Measurements from ENCODE around the gene HOXA1.

HOXA1 gene

GRCh38 chr7:27104341-27105058, 8.7 kb upstream of the HOXA1 start:
- no peak for DNase-seq

- no peak for DNase-seq
Measured at GRCh38 chr7:27103489-27104226, 7.9 kb upstream of the HOXA1 start.

- no peak for DNase-seq
Measured at GRCh38 chr7:27102581-27103442, 7.0 kb upstream of the HOXA1 start, which contains the start of gene HOXA2. TSS of gene HOXA2 (minus strand) at chr7:27102683. CDS start at chr7:27102500, 183 bp downstream.

DNA sequence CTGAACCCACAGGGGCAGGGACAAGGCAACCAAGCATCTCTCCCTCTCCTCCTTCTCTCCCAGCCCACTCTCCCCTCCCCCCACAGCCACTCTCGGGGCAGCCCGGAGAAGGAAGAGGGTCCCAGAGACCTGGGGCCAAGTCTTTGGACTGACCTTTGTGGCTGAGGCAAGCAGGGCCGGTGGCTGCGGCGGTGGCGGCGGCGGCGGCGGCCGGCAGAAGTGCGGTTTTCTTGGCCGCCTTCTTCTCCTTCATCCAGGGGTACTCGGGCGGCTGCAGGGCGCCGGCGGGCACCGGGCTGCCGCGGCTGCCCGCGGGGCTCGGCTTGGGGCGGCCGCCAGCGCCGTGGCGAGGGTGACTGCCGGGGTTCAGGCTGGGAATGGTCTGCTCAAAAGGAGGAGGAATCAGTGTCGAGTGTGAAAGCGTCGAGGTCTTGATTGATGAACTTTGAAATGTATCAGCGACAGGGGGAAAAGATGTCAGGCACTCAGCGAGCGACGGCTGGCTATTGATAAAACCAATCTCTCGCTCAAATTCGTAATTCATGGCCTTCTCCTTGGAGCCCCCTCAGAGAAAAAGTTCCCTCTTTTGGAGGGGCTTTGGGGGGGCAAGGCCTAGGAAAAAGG, 6.3 kb upstream of the HOXA1 start:
- no peak for DNase-seq

DNA sequence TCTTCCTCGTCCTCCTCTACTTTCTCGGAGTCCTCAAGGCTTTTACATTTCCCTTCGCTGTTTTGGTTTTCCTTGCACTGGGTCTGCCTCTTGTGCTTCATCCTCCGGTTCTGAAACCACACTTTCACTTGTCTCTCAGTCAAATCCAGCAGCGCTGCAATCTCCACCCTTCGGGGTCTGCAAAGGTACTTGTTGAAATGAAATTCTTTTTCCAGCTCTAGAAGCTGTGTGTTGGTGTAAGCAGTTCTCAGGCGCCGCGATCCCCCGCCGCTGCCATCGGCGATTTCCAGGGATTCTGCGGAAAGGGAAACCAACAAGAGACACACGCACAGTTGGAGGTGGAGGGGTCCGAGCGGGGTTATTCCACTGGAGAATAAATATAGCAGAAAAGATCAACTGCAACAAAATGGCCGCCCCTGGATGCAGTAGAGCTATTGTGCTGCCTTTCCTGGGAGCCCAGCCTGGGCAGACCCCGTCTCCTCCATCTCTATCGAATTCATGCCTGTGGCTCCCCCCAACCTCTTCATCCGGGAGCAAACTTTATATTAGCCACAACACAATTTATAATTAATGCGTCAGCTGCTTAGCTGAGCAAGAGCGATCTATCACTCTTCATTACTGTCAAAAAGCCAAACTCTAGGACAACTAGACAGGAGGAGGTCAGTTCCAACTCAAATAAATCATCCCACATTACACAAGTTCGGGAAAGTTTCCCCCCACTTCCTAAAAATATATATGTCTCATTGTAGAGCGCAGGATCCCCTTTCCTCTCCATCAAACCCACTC, 5.6 kb upstream of the HOXA1 start:
- no peak for DNase-seq

GRCh38 chr7:27100694-27101170, 4.9 kb upstream of the HOXA1 start:
- DNase-seq, result no peak

DNA sequence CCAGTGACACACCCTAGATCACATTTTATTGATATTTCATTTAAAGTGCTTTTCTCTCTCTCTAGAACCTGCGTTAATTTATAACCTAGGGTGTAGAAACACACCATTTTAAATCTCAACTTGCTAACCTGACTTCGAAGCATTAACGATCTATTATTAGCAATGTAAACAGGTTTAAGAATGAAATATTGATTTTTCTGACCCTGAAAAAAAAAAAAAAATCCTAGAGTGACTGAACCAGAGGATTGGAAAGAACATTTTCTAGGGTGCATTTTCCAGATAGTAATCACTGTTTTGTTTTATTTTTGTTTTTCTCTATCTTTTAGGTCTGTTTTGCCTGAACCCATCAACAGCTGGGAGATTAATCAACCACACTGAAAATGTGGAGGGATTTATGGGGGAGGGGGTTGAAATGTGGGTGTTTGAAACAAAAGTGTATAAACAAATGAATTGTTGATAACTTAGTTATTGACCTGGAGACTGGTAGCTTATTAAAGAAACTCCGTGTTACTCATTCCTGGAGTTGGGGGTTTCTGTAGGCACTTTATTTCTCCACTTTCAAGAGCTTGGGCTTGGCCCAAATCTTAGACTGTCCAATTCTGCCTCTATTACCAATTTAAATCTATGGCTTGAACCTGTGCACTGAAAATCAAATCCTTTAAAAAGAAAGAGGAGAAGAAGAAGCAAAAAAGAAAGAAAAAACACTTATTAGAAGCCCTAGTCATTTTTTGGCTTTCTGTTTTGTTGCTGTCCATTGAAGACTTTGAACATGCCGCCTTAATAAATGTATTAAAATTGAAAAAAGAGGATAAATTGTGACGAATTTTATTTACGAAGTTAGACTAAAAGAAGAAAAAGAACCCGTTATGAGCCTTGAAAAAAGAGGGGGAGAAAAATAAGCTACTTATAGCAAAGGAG, 3.9 kb upstream of the HOXA1 start:
- no peak for DNase-seq

DNA sequence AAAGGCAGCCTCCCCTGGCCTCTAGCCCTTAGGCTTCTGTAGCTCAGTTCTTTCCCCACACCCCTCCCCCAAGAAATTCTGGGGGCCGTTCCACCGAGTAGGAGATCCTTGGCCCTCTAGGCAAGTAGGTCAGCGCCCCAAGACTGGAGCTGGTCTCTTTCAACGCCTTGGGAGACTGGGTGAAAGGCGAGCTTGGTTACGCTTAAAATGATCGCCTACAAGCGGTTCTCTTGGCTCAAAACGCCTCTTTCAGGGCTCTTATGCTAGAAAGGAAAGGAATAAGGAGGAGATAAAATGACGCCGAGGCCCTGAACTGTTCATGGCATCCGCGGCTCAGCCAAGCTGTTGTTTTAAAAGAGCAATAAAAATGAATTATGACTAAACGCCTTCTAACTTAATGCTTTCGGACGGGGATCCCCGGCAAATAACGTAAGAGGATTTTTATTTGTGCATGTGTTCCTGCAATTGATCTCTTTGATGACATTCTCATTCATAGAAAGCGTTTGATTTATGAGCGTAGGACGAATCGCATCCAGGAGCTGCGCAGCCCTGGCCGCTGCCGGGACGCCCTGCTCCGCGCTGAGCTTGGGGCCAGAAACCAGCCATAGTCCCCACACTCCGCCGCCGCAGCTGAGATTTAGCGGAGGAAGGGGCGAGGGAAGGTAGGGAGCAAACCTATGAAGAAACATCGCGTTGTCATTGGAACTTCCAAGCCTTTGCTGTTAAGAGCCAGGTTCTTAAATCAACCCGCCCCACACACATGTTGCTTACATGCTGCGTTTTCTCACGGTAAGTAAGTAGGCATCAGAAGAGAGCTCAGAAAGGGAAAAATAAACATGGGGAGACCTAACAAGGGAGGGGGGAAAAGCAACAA, 3.0 kb upstream of the HOXA1 start:
- DNase-seq, result no peak

- no peak for DNase-seq
Measured at GRCh38 chr7:27097686-27098577, 2.1 kb upstream of the HOXA1 start.

DNA sequence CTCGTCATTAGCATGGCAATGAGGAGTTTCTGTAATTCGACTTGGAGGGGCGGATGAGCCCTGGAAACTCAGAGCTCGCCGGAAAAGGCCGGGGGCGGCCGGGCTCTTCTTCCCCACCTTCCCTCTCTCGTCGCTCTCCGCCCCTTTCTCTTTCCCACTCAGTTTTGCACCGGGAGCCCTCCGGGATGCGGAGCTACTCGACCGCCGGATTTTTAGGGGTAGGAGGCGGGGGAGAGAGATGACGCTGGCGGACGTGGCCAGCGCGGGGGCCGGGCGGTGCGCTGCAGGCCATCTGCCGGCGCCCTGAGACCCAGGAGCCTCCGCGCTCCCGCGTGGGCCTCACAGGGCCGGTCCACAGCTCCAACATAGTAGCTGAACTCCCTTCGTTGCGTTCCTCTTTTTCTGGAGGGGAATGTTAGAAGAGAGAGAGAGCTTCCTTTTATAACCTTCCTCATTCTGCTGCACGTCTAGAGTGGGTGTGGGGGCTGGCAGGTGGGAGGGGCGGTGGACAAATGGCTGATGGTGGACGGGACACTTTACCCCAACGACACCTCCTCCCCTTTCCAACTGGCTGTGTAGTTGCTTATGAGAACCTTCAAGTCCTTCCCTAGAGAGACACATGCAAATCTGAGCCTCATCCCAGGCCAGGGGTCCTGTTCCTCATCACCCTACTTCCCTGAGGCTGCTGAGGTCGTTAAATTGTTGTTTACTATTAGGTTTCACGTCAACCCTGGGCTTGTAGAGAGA, 1.1 kb upstream of the HOXA1 start:
- DNase-seq, result peak; percentile 24

DNA sequence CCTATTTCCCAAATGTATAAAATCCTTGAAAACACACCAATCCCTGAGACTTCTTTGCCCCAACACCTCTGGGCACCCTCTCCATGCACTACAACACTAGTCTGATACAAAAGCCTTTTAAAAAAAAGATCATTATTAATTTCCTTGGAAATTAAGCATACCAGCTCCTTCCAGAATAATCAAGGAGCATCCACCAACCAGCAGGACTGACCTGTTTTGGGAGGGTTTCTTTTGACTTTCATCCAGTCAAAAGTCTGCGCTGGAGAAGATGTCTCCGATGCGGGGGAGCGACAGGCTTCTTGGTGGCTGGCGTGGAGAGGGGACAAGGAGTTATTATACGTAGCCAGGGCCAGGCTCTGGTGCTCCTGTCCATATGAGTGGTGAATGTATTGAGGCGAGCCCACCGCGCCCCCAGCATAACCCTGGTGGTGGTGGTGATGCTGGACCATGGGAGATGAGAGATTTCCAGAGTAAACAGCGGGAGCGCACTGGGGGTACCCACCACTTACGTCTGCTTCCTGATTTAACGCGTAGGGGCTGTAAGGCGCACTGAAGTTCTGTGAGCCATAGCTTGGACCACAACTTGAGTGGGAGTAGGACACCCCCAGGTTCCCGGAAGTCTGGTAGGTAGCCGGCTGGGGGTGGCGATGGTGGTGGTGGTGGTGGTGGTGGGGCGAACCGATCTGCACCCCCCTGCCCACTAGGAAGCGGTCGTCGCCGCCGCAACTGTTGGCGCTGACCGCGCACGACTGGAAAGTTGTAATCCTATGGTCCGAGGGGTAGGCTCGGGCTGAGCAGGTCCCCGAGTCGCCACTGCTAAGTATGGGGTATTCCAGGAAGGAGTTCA, 527 bp downstream of the HOXA1 start:
- no peak for DNase-seq

DNA sequence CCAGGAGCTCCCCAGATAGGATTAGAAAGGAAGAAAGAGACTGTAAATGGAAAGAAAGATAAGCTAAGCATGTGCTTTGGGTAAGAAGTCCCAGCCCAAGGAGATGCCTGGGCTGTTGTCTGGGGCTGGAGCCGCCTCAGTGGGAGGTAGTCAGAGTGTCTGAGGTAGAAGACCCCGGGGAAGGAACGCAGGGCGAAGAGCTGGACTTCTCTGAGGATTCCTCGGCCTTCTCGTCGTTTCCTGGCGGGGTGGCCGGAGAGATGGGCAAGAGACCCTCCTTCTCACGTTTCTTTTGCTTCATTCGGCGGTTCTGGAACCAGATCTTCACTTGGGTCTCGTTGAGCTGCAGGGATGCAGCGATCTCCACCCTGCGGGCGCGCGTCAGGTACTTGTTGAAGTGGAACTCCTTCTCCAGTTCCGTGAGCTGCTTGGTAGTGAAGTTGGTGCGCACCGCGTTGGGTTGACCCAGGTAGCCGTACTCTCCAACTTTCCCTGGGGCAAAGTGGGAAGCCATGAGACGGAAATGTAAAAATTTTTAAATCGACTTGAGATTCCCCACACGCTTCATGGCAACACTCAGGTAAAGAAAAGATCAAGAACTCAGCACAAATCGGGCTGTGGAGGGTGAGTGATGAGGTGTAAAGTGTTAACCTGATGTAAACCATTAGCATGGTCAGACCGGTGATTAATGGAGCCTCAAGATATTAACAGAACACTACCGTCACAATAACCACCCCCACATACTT, 1.3 kb downstream of the HOXA1 start:
- DNase-seq, result no peak

DNA sequence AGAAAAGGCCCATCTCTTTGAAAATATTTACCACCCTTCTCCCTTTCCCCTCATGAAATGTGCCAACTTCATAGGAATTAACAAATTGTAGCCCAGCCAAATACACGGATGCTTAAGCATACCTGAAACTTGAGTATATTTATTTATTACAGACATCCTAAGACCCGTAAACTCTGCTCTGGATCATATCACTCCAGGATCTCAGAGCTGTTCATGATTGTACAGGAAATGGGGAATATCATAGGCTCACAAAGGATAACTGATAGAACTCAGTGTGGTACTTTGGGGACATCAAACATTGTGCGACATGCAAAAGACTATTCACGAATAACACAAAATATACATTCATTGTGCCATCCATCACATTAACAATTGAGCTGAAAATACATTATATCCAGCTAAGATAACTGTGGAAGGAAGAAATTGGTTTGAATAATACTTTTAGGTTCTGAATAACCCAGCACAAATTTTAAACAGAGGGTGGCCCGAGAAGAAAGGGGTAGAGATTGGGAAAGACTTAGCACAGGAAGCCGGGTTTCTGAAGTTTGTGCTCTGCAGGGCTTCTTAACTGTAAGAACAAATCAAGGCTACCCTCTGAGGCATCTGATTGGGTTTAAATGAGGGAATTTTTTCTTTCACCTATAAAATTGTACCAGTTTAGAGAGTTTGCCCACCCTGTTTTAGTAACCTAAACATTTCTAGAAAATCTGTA, 2.5 kb downstream of the HOXA1 start:
- no peak for DNase-seq

DNA sequence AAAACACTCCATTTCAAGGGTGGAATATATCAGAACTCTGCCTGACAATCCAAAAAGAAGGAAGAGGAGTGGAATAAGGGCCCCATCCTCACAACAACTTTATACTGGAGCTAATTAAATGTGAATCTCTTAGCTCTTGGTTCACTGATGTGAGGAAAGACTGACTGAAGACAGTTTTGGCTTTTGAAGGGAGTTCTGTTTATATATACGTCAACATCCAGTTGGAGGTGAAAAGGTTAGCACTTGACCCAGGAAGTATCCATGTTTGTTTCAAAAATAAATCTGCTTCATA, 3.0 kb downstream of the HOXA1 start:
- no peak for DNase-seq

GRCh38 chr7:27091941-27092818, 3.6 kb downstream of the HOXA1 start:
- no peak for DNase-seq

All from NCI-H345 (cell line).